Stomach smooth muscle (tissue), 2 donors: Measurements from ENCODE around the gene DTX3L.

Experiments
- H3K27ac ChIP-seq: one replicate; pipeline ENCODE4 v1.7.0; 2013; ENCODE audit warnings: mild to moderate bottlenecking, low read length, inconsistent platforms
- H3K27me3 ChIP-seq, 2 donors: one replicate each; pipeline ENCODE4 v1.7.0; 2013; ENCODE audit warnings: low read length in 2 of 2; ENCODE audit not compliant: insufficient read depth in 2 of 2, control insufficient read depth in 1 of 2
- H3K36me3 ChIP-seq, 2 donors: one replicate each; pipeline ENCODE4 v1.7.0; 2013; ENCODE audit warnings: low read length in 2 of 2; ENCODE audit not compliant: control insufficient read depth in 2 of 2, insufficient read depth in 2 of 2
- H3K4me1 ChIP-seq: one replicate; pipeline ENCODE4 v1.7.0; 2013; ENCODE audit warnings: low read length; ENCODE audit not compliant: control insufficient read depth, insufficient read depth
- H3K4me3 ChIP-seq, 2 donors: one replicate each; pipeline ENCODE4 v1.7.0; 2013; ENCODE audit warnings: low read length in 2 of 2
- H3K9ac ChIP-seq, 2 donors: one replicate each; pipeline ENCODE4 v1.7.0; 2013; ENCODE audit warnings: low read length in 2 of 2, mild to moderate bottlenecking in 1 of 2
- H3K9me3 ChIP-seq, 2 donors: one replicate each; pipeline ENCODE4 v1.7.0; 2013; ENCODE audit warnings: low read length in 2 of 2; ENCODE audit not compliant: control insufficient read depth in 2 of 2
- donor health status: healthy.
- donor health status: Pancreatic carcinoma.

DTX3L gene

DNA sequence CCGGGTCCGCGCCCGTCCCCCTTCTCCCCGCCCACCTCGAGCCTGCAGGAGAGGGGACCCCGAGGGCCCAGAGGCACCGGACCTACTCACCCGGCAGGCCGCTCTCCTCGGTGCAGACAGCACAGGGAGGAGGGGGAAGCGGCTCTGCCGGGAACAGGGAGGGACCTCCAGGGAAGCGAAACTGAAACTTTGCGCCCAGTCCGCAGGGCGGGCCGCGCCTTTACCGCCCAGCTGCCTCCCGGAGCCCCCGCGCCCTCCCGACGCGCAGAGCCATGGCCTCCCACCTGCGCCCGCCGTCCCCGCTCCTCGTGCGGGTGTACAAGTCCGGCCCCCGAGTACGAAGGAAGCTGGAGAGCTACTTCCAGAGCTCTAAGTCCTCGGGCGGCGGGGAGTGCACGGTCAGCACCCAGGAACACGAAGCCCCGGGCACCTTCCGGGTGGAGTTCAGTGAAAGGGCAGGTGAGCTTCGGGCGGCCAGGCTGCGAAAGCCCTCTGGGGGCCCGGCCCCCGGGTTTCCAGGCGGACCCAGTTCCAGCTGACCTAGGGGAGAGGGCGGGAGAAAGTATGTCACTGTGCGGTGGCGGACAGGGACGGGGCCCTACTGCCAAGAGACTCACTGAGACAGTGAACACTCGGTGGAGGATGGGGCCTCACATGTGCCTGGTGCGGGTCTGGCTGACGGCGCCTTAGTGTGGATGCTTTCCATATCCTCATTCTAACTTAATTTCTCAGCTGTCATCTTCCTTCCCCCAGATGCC, at the start of gene DTX3L, which contains the start of gene PARP9:
Gene DTX3L, plus strand, starts transcription at position 184 of the 758 bp plus-strand sequence. Its CDS starts 89 bp downstream, at position 273.
Gene PARP9, minus strand, starts transcription at position 146 of the 758 bp plus-strand sequence. CDS start 4,680 bp downstream, outside the sequence.
- Histone ChIP-seq H3K27ac (peak within 1 kb of the TSS; percentile 83), H3K27me3 (no peaks in the 10 kb centered on the region), H3K4me1 (peaks cover 22% of the 10 kb centered on the region), H3K9me3 (no peaks in the 10 kb centered on the region), H3K36me3 (peaks cover 16 to 17% of the 10 kb centered on the region in 2 donors), H3K9ac (peak within 1 kb of the TSS; percentile 85 to 86), H3K4me3 (peak within 1 kb of the TSS; percentile 88 to 90)

DNA sequence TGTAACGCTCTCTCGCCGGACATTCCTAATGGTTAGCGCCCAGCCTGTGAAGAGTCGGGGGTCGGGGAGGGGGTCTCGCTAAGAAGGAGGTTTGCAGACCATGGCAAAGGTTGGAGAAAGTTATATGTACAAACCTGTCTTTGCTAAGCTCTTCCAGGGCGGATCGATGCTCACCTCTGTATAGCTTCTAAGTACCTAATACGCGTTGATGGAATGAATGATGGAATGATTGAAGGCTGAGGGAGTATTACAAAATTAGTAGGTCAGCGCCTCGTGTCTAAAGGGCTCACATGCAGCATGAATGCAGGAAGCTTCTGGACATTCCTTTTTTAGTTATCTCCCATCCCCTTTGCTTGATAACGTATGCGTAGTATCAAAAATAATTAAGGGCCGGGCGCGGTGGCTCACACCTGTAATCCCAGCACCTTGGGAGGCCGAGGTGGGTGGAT, 49.1 kb upstream of the DTX3L start:
- Histone ChIP-seq H3K4me3 (peak overlapping the region; percentile 79 to 92), H3K9ac (peak overlapping the region; percentile 43 to 83), H3K36me3 (no peaks in the 10 kb centered on the region), H3K27me3 (no peaks in the 10 kb centered on the region), H3K4me1 (peaks cover 3% of the 10 kb centered on the region), H3K27ac (peak overlapping the region; percentile 81), H3K9me3 (no peaks in the 10 kb centered on the region)

DNA sequence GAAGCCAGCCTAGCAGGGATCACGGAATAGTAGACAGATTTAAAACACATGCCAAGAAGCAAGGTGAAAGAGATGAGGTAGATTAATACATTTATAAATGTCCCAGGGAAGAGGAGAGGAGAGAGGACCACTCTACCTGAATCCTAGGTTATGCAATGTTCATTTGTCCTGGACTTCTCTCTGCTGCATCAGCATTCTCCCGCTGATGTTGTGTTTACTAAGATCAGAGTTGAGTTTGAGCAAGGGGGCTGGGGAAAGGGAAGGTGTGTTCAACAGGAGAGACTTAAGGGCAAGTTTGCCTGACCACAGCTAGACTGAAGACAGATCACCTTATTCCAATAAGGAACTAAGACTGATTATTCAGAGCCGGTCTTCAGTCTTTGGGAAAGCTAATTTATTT, 48.3 kb upstream of the DTX3L start:
- Histone ChIP-seq H3K4me3 (no peak overlapping the region), H3K9ac (no peak overlapping the region), H3K4me1 (peaks cover 3% of the 10 kb centered on the region), H3K36me3 (no peaks in the 10 kb centered on the region), H3K27me3 (no peaks in the 10 kb centered on the region), H3K9me3 (no peaks in the 10 kb centered on the region), H3K27ac (no peak overlapping the region)

DNA sequence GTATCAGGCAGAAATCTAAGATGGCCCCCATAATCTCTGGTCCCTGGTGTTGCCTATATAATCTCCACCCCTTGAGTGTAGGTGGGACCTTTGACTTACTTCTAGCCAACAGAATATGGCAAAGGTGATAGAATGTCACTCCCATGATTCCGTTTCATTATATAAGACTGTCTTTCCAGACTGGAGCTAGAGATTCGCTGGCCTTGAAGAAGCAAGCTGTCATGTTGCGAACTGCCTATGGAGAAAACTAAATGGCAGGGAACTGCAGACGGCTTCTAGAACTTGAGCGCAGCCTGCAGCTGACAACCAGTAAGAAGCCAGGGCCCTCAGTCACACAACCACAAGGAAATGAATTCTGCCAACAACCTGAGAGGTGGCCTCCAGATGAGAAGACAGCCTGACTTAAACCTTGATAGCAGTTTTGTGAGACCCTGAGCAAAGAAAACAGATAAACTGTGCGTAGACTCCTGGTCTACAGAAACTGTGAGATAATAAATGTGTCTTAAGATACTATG, 47.2 kb upstream of the DTX3L start:
- Histone ChIP-seq H3K4me3 (no peak overlapping the region), H3K36me3 (no peaks in the 10 kb centered on the region), H3K9me3 (no peaks in the 10 kb centered on the region)

DNA sequence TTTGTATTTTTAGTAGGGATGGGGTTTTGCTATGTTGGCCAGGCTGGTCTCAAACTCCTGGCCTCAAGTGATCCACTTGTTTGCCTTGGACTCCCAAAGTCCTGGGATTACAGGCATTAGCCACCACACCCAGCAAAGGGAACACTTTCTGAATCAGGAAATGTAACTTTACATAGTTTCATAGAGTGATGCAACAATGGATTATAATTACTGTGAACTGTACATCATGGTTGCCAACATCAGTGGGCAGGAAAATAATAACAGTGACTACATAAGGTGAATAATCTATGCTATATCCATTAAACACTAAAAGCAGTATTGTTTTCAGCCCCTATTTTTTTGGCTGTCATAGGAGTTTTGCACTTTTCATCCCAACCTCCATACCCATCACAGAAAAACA, 44.4 kb upstream of the DTX3L start:
- Histone ChIP-seq H3K27me3 (no peaks in the 10 kb centered on the region), H3K36me3 (no peaks in the 10 kb centered on the region), H3K9me3 (no peaks in the 10 kb centered on the region), H3K4me3 (no peak overlapping the region), H3K9ac (no peak overlapping the region), H3K4me1 (peaks cover 3% of the 10 kb centered on the region), H3K27ac (no peak overlapping the region)

More for the DNA sequence above, 47.2 kb upstream of the DTX3L start:
- Histone ChIP-seq H3K4me1 (peaks cover 3% of the 10 kb centered on the region), H3K27me3 (no peaks in the 10 kb centered on the region), H3K9ac (no peak overlapping the region), H3K27ac (no peak overlapping the region)

DNA sequence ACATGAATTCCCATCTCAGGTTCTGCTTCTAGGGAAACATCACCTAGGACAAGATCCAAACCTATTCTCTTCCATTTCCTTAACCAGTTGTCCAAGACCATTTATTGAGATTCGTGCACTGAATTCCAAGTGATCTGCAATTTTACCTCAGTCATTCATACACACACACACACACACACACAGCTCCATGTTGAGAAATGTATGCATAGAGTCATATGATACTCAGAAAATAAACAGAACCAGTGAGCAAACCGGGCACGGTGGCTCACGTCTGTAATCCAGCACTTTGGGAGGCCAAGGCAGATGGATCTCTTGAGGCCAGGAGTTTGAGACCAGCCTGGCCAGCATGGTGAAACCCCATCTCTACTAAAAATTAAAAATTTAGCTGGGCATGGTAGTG, 43.3 kb upstream of the DTX3L start:
- Histone ChIP-seq H3K4me3 (no peak overlapping the region), H3K9me3 (no peaks in the 10 kb centered on the region), H3K27me3 (no peaks in the 10 kb centered on the region), H3K36me3 (no peaks in the 10 kb centered on the region), H3K27ac (no peak overlapping the region), H3K9ac (no peak overlapping the region), H3K4me1 (no peaks in the 10 kb centered on the region)

DNA sequence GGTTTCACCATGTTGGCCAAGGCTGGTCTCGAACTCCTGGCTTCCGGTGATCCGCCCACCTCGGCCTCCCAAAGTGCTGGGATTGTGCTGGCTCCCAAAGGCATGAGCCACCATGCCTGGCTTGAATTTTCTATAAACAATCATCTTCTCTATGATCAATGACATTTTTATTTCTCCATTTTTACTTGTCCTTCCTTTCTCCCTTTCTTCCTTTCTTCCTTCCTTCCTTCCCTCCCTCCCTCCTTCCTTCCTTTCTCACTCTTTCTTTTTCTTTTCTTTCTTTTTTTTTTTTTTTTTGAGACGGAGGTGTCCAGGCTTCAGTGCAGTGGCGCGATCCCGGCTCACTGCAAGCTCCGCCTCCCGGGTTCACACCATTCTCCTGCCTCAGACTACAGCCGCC, 40.8 kb upstream of the DTX3L start:
- Histone ChIP-seq H3K4me1 (no peaks in the 10 kb centered on the region), H3K36me3 (peaks cover 7 to 13% of the 10 kb centered on the region in 2 donors), H3K9ac (no peak overlapping the region)

DNA sequence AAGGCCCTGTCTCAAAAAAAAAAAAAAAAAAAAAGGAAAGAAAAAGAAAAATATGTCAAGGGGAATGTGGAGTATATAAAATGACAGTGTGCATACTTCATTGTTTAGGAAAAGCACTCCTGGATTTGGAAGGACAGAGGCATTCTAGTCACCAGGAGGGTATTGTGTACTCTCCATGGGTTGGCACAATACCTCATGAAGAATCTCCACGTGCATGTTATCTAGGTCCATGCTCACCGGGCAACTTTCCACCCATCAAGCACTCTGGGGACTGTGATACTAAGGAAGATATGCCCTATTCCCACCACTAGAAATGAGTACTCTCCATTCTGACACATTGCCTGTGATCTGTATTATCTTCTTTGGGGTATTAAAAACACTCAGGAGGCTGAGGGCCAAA, 34.0 kb upstream of the DTX3L start:
- peaks cover 43 to 44% of the 10 kb centered on the region in 2 donors for H3K36me3 ChIP-seq
- no peaks in the 10 kb centered on the region for H3K4me1 ChIP-seq

More for the DNA sequence above, 40.8 kb upstream of the DTX3L start:
- no peak overlapping the region for H3K27ac ChIP-seq
- H3K9me3 ChIP-seq, result no peaks in the 10 kb centered on the region
- H3K4me3 ChIP-seq, result no peak overlapping the region
- H3K27me3 ChIP-seq, result no peaks in the 10 kb centered on the region

DNA sequence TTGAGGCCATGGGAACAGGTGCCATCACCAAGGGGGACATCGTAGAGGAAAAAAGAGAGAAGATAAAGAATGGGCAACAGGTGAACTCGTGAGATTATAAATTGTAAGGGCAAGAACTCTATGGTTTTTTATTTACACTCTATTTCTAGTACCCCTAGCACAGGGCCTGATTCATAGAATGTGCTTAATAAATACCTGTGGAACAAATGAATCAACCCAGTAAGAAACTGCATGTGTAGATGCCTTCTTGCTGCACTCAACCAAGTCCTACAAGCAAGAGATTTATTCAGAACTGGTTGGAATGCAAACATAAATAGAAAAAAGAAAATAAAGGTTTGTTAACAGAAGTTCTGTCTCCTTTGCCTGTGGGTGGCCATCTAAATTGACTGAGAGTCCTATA, 30.7 kb upstream of the DTX3L start:
- no peak overlapping the region for H3K4me3 ChIP-seq
- no peaks in the 10 kb centered on the region for H3K4me1 ChIP-seq
- H3K36me3 ChIP-seq, result peaks cover 41 to 44% of the 10 kb centered on the region in 2 donors
- no peak overlapping the region for H3K9ac ChIP-seq
- H3K27ac ChIP-seq, result no peak overlapping the region
- H3K9me3 ChIP-seq, result no peaks in the 10 kb centered on the region
- H3K27me3 ChIP-seq, result no peaks in the 10 kb centered on the region

More for the DNA sequence above, 34.0 kb upstream of the DTX3L start:
- no peak overlapping the region for H3K9ac ChIP-seq
- no peaks in the 10 kb centered on the region for H3K9me3 ChIP-seq
- no peak overlapping the region for H3K4me3 ChIP-seq
- no peak overlapping the region for H3K27ac ChIP-seq
- H3K27me3 ChIP-seq, result no peaks in the 10 kb centered on the region

DNA sequence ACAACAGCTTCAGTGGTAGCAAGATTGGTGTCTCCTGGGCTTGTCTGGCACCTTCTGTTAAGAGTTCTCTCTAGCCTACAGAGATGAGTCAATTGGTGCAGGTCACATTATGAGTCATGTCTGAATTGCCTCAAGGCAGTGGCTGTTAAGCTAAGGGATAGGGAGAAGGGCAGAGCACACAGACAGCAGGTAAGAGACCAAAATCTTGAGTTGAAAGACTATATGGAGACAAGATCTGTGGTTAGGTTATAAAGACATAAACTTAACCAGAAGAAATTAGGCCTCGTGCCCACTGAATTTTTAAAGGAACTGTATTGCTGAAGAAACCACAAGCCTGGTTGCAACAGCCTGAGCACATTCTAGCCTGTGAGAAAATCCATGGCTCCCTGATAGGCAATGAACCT, 30.2 kb upstream of the DTX3L start:
- Histone ChIP-seq H3K4me1 (no peaks in the 10 kb centered on the region), H3K27me3 (no peaks in the 10 kb centered on the region), H3K36me3 (peaks cover 41 to 49% of the 10 kb centered on the region in 2 donors), H3K27ac (no peak overlapping the region), H3K9ac (no peak overlapping the region), H3K9me3 (no peaks in the 10 kb centered on the region), H3K4me3 (no peak overlapping the region)
